ENCODE results near the gene VSX1.

VSX1 gene

GRCh38 chr20:25030007-25030648 lies 51.8 kb downstream of the VSX1 start:
- Histone ChIP-seq H3K27ac (no peak overlapping the region), H3K9ac (no peak overlapping the region), H3K4me1 (ENCODE audit: low read depth, poor library complexity, severe bottlenecking) (no peaks in the 10 kb centered on the region), H3K4me2 (no peak overlapping the region), H4K20me1 (ENCODE audit: insufficient read depth) (no peaks in the 10 kb centered on the region), H3K79me2 (ENCODE audit: insufficient read depth, low read depth) (no peaks in the 10 kb centered on the region), H3K36me3 (ENCODE audit: insufficient read depth) (no peaks in the 10 kb centered on the region), H3K27me3 (ENCODE audit: insufficient read depth, low read depth) (no peaks in the 10 kb centered on the region), H3K4me3 (IDR thresholded peaks at IDR 0.05; ENCODE audit: insufficient read depth, low read depth, low read length) (no peak overlapping the region), H2AFZ (ENCODE audit: low read depth) (no peak overlapping the region)
- no peak for TF ChIP-seq CTCF (conservative IDR thresholded peaks at IDR 0.05; ENCODE audit: low read depth, low read length)

DNA sequence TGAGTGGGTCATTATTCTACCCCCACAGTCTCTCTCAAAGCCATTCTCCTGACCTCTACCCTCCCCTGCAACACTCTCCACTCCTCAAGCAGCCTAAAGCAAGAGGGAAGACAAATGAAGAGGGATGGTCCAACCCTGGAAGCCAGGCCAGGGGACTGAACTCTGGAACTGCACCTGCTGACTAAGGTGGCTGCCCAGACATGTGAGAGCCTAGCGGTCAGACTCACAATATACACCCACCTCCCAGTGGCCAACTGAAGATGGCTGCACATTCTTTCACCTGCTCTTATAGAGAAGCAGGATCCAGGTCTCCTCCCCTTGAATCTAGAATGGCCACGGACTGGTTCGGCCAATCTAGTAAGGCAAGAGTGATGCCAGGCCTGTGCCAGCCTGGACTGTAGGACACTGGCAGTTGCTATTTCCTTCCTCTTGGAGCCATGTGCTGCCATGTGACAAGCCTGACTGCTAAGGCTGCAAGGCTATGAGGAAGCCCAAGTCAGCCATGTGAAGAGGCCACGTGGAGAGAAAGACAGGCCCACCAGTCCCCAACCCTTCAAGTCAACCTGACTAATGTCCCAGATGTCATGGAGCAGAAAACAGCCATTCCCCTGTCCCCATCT lies 55.8 kb downstream of the VSX1 start:
- Histone ChIP-seq H3K9ac (no peak overlapping the region), H3K4me2 (no peak overlapping the region), H3K27ac (no peak overlapping the region), H3K4me3 (IDR thresholded peaks at IDR 0.05; ENCODE audit: insufficient read depth, low read depth, low read length) (no peak overlapping the region), H2AFZ (ENCODE audit: low read depth) (no peak overlapping the region), H3K36me3 (ENCODE audit: insufficient read depth) (no peaks in the 10 kb centered on the region), H3K27me3 (ENCODE audit: insufficient read depth, low read depth) (no peaks in the 10 kb centered on the region), H4K20me1 (ENCODE audit: insufficient read depth) (no peaks in the 10 kb centered on the region), H3K79me2 (ENCODE audit: insufficient read depth, low read depth) (no peaks in the 10 kb centered on the region), H3K4me1 (ENCODE audit: low read depth, poor library complexity, severe bottlenecking) (no peaks in the 10 kb centered on the region)
- no peak for TF ChIP-seq CTCF (conservative IDR thresholded peaks at IDR 0.05; ENCODE audit: low read depth, low read length)
